ENCODE data around the gene NFU1. TPM values are rescaled to one million over a fixed set of nuclear protein-coding genes. Genes with fewer than 3 reads are reported as not detected.

The NFU1 gene
- total and polyA plus RNA-seq, 2 of the 8 experiments (the other 6 are each of a cell fraction or from before 2014, with no cell fraction given) = 18.4 to 45.5 TPM

DNA sequence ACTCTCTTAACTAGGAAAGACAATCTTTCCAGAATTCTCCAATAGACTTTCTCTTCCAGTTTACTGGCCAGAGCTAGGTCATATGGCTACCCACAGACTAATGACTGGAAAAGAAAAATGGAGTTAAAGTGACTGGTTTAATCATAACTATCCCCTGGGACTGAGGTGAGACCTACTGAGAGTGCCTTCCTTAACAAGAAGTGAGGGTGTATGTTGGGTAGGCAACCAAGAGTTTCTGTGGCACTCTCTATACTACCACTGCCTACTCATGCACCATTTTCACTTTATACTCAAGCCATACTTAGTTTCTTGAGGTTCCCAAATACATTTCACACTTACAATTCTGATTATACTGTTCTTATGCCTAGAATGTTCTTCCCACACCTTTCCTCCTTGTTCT is 43.3 kb downstream of the NFU1 start:
- Histone ChIP-seq H2BK15ac (ENCODE audit: low read length) (no peak overlapping the region), H4K91ac (replicated peaks; ENCODE audit: insufficient read length, low read length) (no peak overlapping the region), H3K18ac (ENCODE audit: extremely low read depth, low read length) (no peak overlapping the region), H3K79me1 (ENCODE audit: low read depth, low read length) (no peaks in the 10 kb centered on the region), H4K5ac (ENCODE audit: insufficient read length, low read depth, low read length) (no peak overlapping the region), H3K23me2 (ENCODE audit: low read depth, low read length) (no peaks in the 10 kb centered on the region), H2AFZ (ENCODE audit: low read length) (no peak overlapping the region), H3K4me3 (ENCODE audit: extremely low read depth in 1 of 4, insufficient read depth in 2 of 4, low read depth in 3 of 4, low read length in 4 of 4) (no peak overlapping the region), H3K79me2 (ENCODE audit: control insufficient read depth in 1 of 2, insufficient read depth in 2 of 2, low read length in 2 of 2) (no peaks in the 10 kb centered on the region), H3K56ac (replicated peaks; ENCODE audit: insufficient read length, low read depth, low read length) (no peak overlapping the region), H3K23ac (ENCODE audit: insufficient read length) (no peak overlapping the region), H3K9me3 (ENCODE audit: insufficient read depth in 2 of 2, low read depth in 1 of 2, low read length in 1 of 2) (no peaks in the 10 kb centered on the region), H2AK5ac (ENCODE audit: low read depth, low read length) (no peak overlapping the region), H2BK12ac (ENCODE audit: low read depth, low read length) (no peak overlapping the region), H3K36me3 (ENCODE audit: control insufficient read depth in 2 of 4, insufficient read depth in 4 of 4, low read length in 3 of 4) (peaks cover 0 to 6% (median 5%) of the 10 kb centered on the region in 4 experiments; a peak in 2 of 8 replicates), H2BK20ac (ENCODE audit: low read length) (no peak overlapping the region), H2BK5ac (ENCODE audit: low read depth, low read length) (no peak overlapping the region), H4K8ac (ENCODE audit: extremely low read depth, insufficient read depth, low read length) (no peak overlapping the region), H3K9ac (replicated peaks in 1 of 4; ENCODE audit: extremely low read depth in 1 of 4, low read depth in 3 of 4, low read length in 3 of 4) (no peak overlapping the region), H3K4ac (replicated peaks; ENCODE audit: insufficient read length, low read depth, low read length) (no peak overlapping the region), H4K20me1 (replicated peaks in 1 of 2; ENCODE audit: control insufficient read depth in 1 of 2, insufficient read depth in 2 of 2, low read length in 2 of 2) (no peaks in the 10 kb centered on the region), H3K4me2 (ENCODE audit: insufficient read depth in 1 of 2, low read depth in 2 of 2, low read length in 2 of 2) (no peak overlapping the region), H3K27me3 (replicated peaks in 1 of 4; ENCODE audit: control insufficient read depth in 3 of 4, extremely low read depth in 1 of 4, insufficient read depth in 3 of 4, low read length in 3 of 4) (no peaks in the 10 kb centered on the region), H3K4me1 (replicated peaks in 1 of 4; ENCODE audit: control insufficient read depth in 3 of 4, insufficient read depth in 4 of 4, low read length in 3 of 4) (no peaks in the 10 kb centered on the region; a peak in 1 of 7 replicates), H2BK120ac (replicated peaks; ENCODE audit: low read depth, low read length) (no peak overlapping the region), H3K14ac (ENCODE audit: insufficient read length) (no peak overlapping the region), H3K27ac (ENCODE audit: low read depth, low read length) (no peak overlapping the region)
- FAIRE-seq (no peak), DNase-seq (ENCODE audit: low read depth in 1 of 2, low spot score in 2 of 2) (no peak)
- CTCF ChIA-PET (ENCODE audit: partially characterized antibody) = interaction anchor here (2.1 kb wide), 1 partner anchor 19 kb away, joined by 5 read pairs; no protein-coding TSS in a partner anchor
- POLR2A ChIA-PET (ENCODE audit: partially characterized antibody) = interaction anchor here (0.9 kb wide), 1 partner anchor 10 kb away, joined by 3 read pairs; no protein-coding TSS in a partner anchor
- TF ChIP-seq TAF1 (IDR thresholded peaks at IDR 0.05; ENCODE audit: low read depth, low read length) = no peak
- TF ChIP-seq, protein P1, sequence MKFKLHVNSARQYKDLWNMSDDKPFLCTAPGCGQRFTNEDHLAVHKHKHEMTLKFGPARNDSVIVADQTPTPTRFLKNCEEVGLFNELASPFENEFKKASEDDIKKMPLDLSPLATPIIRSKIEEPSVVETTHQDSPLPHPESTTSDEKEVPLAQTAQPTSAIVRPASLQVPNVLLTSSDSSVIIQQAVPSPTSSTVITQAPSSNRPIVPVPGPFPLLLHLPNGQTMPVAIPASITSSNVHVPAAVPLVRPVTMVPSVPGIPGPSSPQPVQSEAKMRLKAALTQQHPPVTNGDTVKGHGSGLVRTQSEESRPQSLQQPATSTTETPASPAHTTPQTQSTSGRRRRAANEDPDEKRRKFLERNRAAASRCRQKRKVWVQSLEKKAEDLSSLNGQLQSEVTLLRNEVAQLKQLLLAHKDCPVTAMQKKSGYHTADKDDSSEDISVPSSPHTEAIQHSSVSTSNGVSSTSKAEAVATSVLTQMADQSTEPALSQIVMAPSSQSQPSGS (IDR thresholded peaks at IDR 0.05; ENCODE audit: low read length) = no peak
- no peak for TF ChIP-seq FOSL1 (IDR thresholded peaks at IDR 0.05; ENCODE audit: insufficient read depth, low read depth, low read length)
- no peak for TF ChIP-seq SIN3A (conservative IDR thresholded peaks at IDR 0.05 in 1 of 2, IDR thresholded peaks at IDR 0.05 in 1 of 2; ENCODE audit: low read depth in 1 of 2, low read length in 2 of 2)
- no peak for TF ChIP-seq SP2 (IDR thresholded peaks at IDR 0.05; ENCODE audit: low read length)
- no peak for TF ChIP-seq TBP (IDR thresholded peaks at IDR 0.05; ENCODE audit: low read depth, low read length)
- no peak for TF ChIP-seq KDM1A (IDR thresholded peaks at IDR 0.05; ENCODE audit: borderline replicate concordance, low read length)
- TF ChIP-seq CHD2 (IDR thresholded peaks at IDR 0.05; ENCODE audit: low read length) = no peak
- no peak for TF ChIP-seq GABPA (IDR thresholded peaks at IDR 0.05; ENCODE audit: borderline replicate concordance, insufficient read depth, low read length)
- no peak for TF ChIP-seq GTF2F1 (IDR thresholded peaks at IDR 0.05; ENCODE audit: borderline replicate concordance, low read depth, low read length)
- no peak for TF ChIP-seq POLR2AphosphoS5 (IDR thresholded peaks at IDR 0.05; ENCODE audit: low read depth, low read length)
